Diencephalon (tissue), 1 donor: ENCODE results near the gene CAPZA2. TPM values are rescaled to one million over a fixed set of nuclear protein-coding genes. Genes with fewer than 3 reads are reported as not detected.

Experiments
- small RNA-seq: library from RNA; depleted of rRNA; stranded (forward); fragments of <200 nt; gene quantifications from one replicate; pipeline ENCODE3, GENCODE V24; 2014
- total RNA-seq: library from RNA; depleted of rRNA; stranded (reverse); fragments of >200 nt; gene quantifications from one replicate; pipeline ENCODE4 v1.2.3, GENCODE V29; 2014

CAPZA2 gene
- 171 TPM for total RNA-seq

GRCh38 chr7:116862234-116862950, at the start of gene CAPZA2:
TSS of gene CAPZA2 (plus strand) at chr7:116862587. CDS start at chr7:116862612, 25 bp downstream.

GRCh38 chr7:116953372-116953905, 91.1 kb downstream of the CAPZA2 start, which contains the start of gene ST7:
TSS of gene ST7 (plus strand) at chr7:116953501. CDS start at chr7:116953541, 40 bp downstream.

Small RNAs within 50 kb of the gene (small RNA-seq; reads per million reads assigned to genes)
- gene RF00019 = not detected
- gene RF02179 = not detected
- gene RF02180 = not detected
- gene RF02188 = not detected
- gene RNA5SP239 = not detected

Other genes starting within 250 kb of the CAPZA2 start
- gene MET, start 190.4 kb upstream of the CAPZA2 start, total RNA-seq = 2.8 TPM
- gene ST7, start 90.9 kb downstream of the CAPZA2 start, total RNA-seq = 50.5 TPM